Measurements from ENCODE around the gene KANK3.
A peak's percentile ranks its signal among the peaks of the same experiment; 100 is the strongest.

DNA sequence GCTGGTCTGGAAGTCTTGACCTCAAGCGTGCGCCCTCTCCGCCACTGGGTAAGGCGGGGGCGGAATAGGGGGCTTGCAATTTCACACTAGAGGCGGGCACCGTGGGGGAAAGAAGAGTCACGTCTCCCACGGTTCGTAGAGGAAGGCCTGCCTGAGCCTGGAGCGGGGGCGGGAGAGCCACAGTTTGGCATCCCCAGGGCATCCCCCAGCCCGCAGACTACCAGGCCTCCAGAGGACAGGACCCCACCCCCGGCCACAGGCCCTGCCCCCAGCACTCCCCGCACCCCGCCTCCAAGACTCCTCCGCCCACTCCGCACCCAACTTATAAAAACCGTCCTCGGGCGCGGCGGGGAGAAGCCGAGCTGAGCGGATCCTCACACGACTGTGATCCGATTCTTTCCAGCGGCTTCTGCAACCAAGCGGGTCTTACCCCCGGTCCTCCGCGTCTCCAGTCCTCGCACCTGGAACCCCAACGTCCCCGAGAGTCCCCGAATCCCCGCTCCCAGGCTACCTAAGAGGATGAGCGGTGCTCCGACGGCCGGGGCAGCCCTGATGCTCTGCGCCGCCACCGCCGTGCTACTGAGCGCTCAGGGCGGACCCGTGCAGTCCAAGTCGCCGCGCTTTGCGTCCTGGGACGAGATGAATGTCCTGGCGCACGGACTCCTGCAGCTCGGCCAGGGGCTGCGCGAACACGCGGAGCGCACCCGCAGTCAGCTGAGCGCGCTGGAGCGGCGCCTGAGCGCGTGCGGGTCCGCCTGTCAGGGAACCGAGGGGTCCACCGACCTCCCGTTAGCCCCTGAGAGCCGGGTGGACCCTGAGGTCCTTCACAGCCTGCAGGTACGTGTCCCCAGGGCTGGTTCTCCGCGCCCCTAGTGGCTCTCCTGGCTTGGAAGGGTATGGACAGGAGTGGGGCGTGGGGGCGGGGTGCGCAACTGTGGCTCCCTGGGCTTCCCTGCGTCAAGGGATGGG is 21.0 kb upstream of the KANK3 start, which contains the start of gene ANGPTL4:
- no peak for TF ChIP-seq EZH2 (IDR thresholded peaks at IDR 0.05; ENCODE audit: low read length, missing control alignments)
- TF ChIP-seq, protein P1, sequence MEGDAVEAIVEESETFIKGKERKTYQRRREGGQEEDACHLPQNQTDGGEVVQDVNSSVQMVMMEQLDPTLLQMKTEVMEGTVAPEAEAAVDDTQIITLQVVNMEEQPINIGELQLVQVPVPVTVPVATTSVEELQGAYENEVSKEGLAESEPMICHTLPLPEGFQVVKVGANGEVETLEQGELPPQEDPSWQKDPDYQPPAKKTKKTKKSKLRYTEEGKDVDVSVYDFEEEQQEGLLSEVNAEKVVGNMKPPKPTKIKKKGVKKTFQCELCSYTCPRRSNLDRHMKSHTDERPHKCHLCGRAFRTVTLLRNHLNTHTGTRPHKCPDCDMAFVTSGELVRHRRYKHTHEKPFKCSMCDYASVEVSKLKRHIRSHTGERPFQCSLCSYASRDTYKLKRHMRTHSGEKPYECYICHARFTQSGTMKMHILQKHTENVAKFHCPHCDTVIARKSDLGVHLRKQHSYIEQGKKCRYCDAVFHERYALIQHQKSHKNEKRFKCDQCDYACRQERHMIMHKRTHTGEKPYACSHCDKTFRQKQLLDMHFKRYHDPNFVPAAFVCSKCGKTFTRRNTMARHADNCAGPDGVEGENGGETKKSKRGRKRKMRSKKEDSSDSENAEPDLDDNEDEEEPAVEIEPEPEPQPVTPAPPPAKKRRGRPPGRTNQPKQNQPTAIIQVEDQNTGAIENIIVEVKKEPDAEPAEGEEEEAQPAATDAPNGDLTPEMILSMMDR (conservative IDR thresholded peaks at IDR 0.05 in 1 of 2, IDR thresholded peaks at IDR 0.05 in 1 of 2; ENCODE audit: low read depth in 1 of 2, low read length in 2 of 2) = peak in 1 of 2 donors; percentile 13

Measured in fibroblast of lung (primary cell).